ENCODE results near the gene PDE6A. TPM values are rescaled to one million over a fixed set of nuclear protein-coding genes. Genes with fewer than 3 reads are reported as not detected.

The PDE6A gene
- polyA plus RNA-seq, 3 donors: 0.01 TPM; not detected in 2

DNA sequence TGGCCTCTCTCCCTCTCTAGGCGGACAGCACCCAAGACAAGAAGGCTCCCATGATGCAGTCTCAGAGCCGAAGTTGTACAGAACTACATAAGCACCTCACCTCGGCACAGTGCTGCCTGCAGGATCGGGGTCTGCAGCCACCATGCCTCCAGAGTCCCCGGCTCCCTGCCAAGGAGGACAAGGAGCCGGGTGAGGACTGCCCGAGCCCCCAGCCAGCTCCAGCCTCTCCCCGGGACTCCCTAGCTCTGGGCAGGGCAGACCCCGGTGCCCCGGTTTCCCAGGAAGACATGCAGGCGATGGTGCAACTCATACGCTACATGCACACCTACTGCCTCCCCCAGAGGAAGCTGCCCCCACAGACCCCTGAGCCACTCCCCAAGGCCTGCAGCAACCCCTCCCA lies 112.0 kb downstream of the PDE6A start:
- H4K20me1 ChIP-seq (ENCODE audit: insufficient read depth, low read length): peaks cover 45% of the 10 kb centered on the region
- no peaks in the 10 kb centered on the region for H3K79me2 ChIP-seq (ENCODE audit: insufficient read depth, low read length)
- H3K4me1 ChIP-seq (ENCODE audit: control insufficient read depth in 1 of 2, insufficient read depth in 2 of 2, low read length in 2 of 2): peaks cover 0 to 2% of the 10 kb centered on the region in 2 donors
- no peak overlapping the region for H3K9ac ChIP-seq (ENCODE audit: insufficient read depth, low read length, poor library complexity, severe bottlenecking)
- H3K4me2 ChIP-seq (replicated peaks; ENCODE audit: extremely low read depth, low read length, poor library complexity, severe bottlenecking): no peak overlapping the region
- no peaks in the 10 kb centered on the region for H3K27me3 ChIP-seq (ENCODE audit: control insufficient read depth in 2 of 2, insufficient read depth in 2 of 2, low read length in 2 of 2)
- H3K27ac ChIP-seq (ENCODE audit: low read depth in 1 of 2, low read length in 2 of 2): no peak overlapping the region
- intact Hi-C loops (cut with micrococcal nuclease): loop anchor here in 1 of 2 donors (5.0 kb wide), 1 partner anchor 160 kb away; no protein-coding TSS in a partner anchor
- H3K36me3 ChIP-seq (replicated peaks in 1 of 2; ENCODE audit: control insufficient read depth in 1 of 2, insufficient read depth in 2 of 2, low read length in 2 of 2): peaks cover 69 to 95% of the 10 kb centered on the region in 2 donors
- no peak for TF ChIP-seq CTCF (IDR thresholded peaks at IDR 0.05)
- no peaks in the 10 kb centered on the region for H3K27me3 Mint-ChIP-seq (ENCODE audit: low read depth in 3 of 3)
- no peak overlapping the region for H2AFZ ChIP-seq (ENCODE audit: insufficient read depth, low read depth, low read length, poor library complexity, severe bottlenecking)
- 91% methylated on average over 12 of the region's 12 CpGs for WGBS (ENCODE audit: insufficient coverage)
- H3K27ac Mint-ChIP-seq: peak overlapping the region in 1 of 7 donors; percentile 56
- no peak overlapping the region for H3K4me3 Mint-ChIP-seq
- H3K36me3 Mint-ChIP-seq: peaks cover 67 to 81% of the 10 kb centered on the region in 2 donors
- no peak for DNase-seq
- no peaks in the 10 kb centered on the region for H3K9me3 ChIP-seq (replicated peaks in 1 of 2; ENCODE audit: control insufficient read depth in 1 of 2, insufficient read depth in 1 of 2, low read length in 2 of 2)
- H3K9me3 Mint-ChIP-seq: no peaks in the 10 kb centered on the region
- H3K4me1 Mint-ChIP-seq: peaks cover 4% of the 10 kb centered on the region
- no peak overlapping the region for H3K4me3 ChIP-seq (replicated peaks in 1 of 3; ENCODE audit: low read depth in 2 of 3, low read length in 3 of 3)

GRCh38 chr5:149831492-149831891 lies 113.1 kb downstream of the PDE6A start:
- Mint-ChIP-seq H3K4me1 (peaks cover 4% of the 10 kb centered on the region), H3K27me3 (ENCODE audit: low read depth in 3 of 3) (no peaks in the 10 kb centered on the region), H3K27ac (peak overlapping the region in 1 of 7 donors; percentile 52), H3K36me3 (peaks cover 70 to 86% of the 10 kb centered on the region in 2 donors), H3K9me3 (no peaks in the 10 kb centered on the region), H3K4me3 (no peak overlapping the region)
- intact Hi-C loops (cut with micrococcal nuclease): loop anchor here in 1 of 2 donors (5.0 kb wide), 1 partner anchor 161 kb away; no protein-coding TSS in a partner anchor
- DNase-seq: peak in 1 of 3 donors; percentile 48
- Histone ChIP-seq H3K4me3 (replicated peaks in 1 of 3; ENCODE audit: low read depth in 2 of 3, low read length in 3 of 3) (no peak overlapping the region), H3K27me3 (ENCODE audit: control insufficient read depth in 2 of 2, insufficient read depth in 2 of 2, low read length in 2 of 2) (no peaks in the 10 kb centered on the region), H2AFZ (ENCODE audit: insufficient read depth, low read depth, low read length, poor library complexity, severe bottlenecking) (no peak overlapping the region), H3K36me3 (replicated peaks in 1 of 2; ENCODE audit: control insufficient read depth in 1 of 2, insufficient read depth in 2 of 2, low read length in 2 of 2) (peaks cover 67 to 95% of the 10 kb centered on the region in 2 donors), H3K27ac (ENCODE audit: low read depth in 1 of 2, low read length in 2 of 2) (no peak overlapping the region), H3K4me2 (replicated peaks; ENCODE audit: extremely low read depth, low read length, poor library complexity, severe bottlenecking) (no peak overlapping the region), H4K20me1 (ENCODE audit: insufficient read depth, low read length) (peaks cover 56% of the 10 kb centered on the region), H3K9me3 (replicated peaks in 1 of 2; ENCODE audit: control insufficient read depth in 1 of 2, insufficient read depth in 1 of 2, low read length in 2 of 2) (no peaks in the 10 kb centered on the region), H3K4me1 (ENCODE audit: control insufficient read depth in 1 of 2, insufficient read depth in 2 of 2, low read length in 2 of 2) (peaks cover 0 to 2% of the 10 kb centered on the region in 2 donors), H3K79me2 (ENCODE audit: insufficient read depth, low read length) (no peaks in the 10 kb centered on the region), H3K9ac (ENCODE audit: insufficient read depth, low read length, poor library complexity, severe bottlenecking) (no peak overlapping the region)
- no peak for TF ChIP-seq CTCF (IDR thresholded peaks at IDR 0.05)
- WGBS (ENCODE audit: insufficient coverage): 92% methylated on average over 4 of the region's 5 CpGs

Data from CD14-positive monocyte (primary cell).